NCI-H187 (cell line): Measurements from ENCODE around the gene DHRS7C.

ENCODE experiments used
- DNase-seq, 2 experiments: peaks; one replicate each; lab custom pipeline; 2025; lab: John Stamatoyannopoulos, UW

Gene DHRS7C

DNA sequence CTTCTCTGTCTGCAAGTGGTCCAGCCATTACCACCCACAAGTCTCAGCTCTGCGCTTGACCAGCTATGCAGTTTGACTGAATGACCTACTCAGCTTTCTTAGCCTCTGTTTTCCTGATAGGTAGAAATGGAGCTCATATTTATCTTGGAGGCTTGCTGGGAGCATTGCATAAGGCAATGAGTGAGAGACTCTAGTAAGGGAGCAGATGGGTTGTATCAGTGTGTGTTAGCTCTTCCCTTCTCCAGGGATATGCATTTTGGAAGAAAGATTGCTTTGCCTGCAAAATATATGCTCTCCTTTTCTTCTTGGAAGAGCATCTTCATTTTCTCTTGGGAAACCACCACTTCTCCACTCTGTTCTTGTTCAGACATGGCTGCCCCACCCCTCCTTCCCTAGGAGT, 26.1 kb downstream of the DHRS7C start:
- DNase-seq: no peak

DNA sequence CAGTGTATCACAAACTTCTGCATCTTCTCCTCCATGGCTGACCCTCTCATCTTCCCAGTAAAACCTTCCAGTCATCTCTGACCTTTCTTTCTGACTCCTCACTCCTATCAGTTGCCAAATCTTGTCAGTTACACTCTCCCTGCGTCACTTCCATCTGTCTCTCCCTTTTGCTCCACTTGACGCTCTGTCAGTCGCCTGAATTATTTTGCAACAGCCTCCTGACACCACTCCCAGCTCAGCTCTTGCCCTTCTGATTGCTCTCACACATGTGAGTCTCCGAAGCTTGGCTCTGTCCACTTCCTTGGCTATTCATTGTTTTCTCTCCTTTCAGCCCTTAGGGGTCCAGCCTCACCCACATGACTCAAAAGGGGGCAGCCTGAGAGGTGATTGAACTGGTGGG, 27.7 kb downstream of the DHRS7C start:
- no peak for DNase-seq

DNA sequence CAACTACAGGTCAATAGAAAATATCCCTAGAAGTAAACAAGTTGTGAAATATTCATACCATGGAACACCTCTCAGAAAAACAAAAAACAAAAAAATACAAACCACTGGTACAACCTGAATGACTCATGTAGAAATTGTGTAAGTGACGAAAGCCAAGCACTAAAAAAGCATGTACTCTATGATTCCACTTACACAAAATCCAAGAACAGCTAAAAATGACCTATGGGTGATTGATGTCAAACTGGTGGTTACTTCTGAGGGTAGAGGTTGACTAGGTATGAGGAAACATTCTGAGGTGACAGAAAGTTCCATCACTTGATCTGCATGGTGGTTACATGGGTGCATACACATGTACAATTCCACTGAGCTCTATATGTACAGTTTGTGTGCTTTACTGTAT, 31.1 kb downstream of the DHRS7C start:
- DNase-seq: no peak

DNA sequence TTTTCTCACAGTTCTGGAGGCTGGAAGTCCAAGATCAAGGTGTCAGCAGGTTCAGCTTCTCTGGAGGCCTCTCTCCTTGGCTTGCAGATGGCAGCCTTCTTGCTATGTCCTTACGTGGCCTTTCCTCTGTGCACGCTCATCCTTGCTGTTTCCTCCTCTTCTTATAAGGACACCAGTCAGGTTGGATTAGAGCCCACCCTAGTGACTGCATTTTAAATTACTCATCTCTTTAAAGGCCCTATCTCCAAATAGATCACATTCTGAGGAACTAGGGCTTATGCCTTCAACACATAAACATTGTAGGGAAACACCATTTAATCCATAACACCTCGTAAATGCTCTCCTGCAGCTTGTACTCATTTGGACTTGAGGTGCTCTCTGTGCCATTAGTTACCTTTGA, 36.3 kb downstream of the DHRS7C start:
- DNase-seq: no peak

DNA sequence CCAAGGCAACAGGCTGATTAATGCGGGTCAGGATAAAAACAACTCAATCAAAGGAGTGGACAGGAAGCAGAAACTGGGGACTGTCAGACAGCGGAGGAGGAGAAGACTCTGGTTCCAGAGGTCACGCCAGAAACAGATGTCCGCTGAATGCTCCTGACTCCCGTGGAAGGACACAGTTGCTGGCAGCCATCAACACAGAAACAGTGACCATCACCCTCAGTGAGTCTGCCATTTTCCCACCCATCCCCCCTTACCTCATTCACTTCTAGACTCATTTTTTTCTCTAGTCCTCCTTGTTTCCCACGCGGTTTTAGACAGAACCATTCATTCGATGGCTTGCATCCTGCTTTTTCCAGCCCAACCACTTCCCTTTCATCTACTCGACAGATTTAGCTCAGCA, 40.9 kb downstream of the DHRS7C start:
- no peak for DNase-seq

DNA sequence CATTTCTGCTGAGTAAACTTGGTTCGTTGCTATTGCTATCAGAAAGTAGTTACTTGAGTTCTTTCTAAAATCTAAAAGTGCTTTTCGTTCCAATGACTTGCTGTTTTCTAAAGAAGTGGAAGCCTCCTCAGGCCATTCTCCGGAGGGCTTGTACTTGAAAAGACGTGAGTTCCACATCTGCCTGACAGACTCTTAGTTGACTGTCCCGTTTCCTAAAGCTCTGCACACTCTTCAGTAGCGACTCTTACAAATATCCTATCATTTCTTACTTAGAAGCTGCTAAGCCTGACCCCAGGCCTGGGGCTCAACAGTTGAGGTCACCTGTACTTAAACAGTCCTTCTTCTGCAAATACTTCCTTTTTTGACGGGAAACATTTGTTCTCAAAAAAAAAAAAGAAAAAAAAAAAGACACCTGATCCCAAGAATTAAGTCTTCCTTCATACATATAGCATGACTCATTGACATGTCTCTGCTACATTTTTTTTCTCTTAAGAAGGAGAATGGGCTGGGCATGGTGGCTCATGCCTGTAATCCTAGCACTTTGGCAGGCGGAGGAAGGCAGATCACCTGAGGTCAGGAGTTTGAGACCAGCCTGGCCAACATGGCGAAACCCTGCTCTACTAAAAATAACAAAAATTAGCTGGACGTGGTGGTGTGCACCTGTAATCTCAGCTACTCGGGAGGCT, 61.5 kb downstream of the DHRS7C start:
- no peak for DNase-seq

DNA sequence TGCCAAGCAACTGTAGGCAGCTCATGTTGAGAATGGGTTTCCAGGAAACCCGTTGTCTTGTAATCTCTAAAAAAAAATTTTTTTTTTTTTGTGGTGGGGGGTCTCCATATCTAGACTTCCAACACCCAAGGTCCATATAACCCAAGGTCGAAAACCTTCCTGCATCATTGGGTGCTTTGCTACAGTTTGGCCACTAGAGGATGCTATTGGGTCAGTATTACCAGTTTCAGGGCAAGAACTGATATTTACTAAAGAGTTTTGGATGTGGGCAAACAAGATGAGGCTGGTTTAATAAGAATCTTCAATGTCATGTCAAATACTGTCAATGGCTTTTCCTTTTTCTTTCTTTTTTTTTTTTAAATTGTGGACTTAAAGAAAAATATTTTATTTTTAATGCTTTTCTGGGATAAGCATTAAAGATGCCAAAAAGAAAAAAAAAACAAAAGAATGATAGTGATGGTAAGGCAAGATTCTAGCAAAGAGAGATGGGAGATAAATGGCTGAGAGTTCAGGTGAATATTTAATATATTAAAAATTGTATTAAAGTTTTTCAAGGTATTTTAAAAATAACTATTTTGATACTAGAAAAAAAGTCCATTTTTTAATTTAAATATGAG, 62.2 kb downstream of the DHRS7C start:
- no peak for DNase-seq

DNA sequence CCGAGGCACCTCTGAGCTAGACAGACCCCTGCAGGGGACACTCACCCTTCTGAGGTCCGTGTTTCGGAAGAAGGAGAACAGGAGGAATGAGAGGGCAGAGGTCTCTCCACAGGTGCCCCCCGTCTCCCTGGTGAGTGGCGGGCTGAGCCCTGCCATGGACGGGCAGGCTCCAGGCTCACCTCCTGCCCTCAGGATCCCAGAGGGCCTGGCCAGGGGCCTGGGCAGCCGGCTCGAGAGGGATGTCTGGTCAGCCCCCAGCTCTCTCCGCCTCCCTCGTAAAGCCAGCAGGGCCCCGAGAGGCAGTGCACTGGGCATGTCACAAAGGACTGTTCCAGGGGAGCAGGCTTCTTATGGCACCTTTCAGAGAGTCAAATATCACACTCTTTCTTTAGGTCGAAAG, 62.8 kb downstream of the DHRS7C start:
- no peak for DNase-seq

DNA sequence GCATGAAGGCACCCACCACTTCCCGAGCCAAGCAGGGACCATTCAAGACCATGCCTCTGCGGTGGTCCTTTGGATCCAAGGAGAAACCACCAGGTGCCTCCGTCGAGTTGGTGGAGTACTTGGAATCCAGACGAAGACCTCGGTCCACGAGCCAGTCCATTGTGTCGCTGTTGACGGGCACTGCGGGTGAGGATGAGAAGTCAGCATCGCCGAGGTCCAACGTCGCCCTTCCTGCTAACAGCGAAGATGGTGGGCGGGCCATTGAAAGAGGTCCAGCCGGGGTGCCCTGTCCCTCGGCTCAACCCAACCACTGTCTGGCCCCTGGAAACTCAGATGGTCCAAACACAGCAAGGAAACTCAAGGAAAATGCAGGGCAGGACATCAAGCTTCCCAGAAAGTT, 63.4 kb downstream of the DHRS7C start:
- no peak for DNase-seq

DNA sequence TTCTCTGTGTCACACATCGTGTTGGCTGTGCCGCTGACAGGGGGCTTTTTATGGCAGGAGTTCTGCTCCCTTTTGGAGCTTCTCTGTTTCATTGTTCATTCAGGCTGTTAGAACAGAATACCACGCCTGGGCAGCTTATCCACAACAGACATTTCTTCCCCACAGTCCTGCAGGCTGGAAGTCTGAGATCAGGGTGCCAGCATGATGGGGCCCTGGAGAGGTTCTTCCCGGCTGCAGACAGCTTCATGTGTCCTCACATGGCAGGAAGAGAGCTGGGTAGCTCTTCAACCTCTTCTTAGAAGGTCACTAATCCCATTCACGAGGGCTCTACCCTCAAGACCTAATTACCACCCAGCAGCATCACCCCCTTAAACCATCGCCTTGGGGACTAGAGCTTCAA, 65.1 kb downstream of the DHRS7C start:
- no peak for DNase-seq

DNA sequence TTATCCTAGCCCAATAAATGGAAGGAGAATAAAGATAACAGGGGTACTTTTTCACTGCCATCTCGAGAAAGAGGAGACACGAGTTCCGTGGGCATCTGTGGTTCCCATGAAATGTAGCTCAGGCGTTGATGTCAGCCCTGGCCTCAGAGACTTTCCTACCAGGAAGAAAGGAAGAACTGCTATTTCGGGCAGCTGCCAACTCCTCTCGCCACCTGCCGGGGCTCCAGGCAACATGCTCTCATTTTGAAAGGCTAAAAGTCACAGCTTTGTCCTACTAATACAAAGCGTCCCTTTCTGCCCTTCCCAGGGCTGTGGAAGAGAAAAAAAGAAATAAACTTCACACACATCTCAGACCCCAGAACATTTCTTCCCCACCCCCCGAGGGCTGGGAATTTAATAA, 65.8 kb downstream of the DHRS7C start:
- DNase-seq: no peak
